WI38 (cell line): ENCODE results near the gene MPRIP.

Source experiments
- H3K4me3 ChIP-seq: 2 replicates; pipeline ENCODE4 v1.5.1; 2011; ENCODE audit warnings: low read depth, mild to moderate bottlenecking, control low read depth, low read length
- TF ChIP-seq, protein P1 (sequence below): IDR thresholded peaks from 2 replicates; pipeline ENCODE4 v1.5.1; 2012; ENCODE audit warnings: low read depth, mild to moderate bottlenecking, control low read depth, low read length

MPRIP gene

DNA sequence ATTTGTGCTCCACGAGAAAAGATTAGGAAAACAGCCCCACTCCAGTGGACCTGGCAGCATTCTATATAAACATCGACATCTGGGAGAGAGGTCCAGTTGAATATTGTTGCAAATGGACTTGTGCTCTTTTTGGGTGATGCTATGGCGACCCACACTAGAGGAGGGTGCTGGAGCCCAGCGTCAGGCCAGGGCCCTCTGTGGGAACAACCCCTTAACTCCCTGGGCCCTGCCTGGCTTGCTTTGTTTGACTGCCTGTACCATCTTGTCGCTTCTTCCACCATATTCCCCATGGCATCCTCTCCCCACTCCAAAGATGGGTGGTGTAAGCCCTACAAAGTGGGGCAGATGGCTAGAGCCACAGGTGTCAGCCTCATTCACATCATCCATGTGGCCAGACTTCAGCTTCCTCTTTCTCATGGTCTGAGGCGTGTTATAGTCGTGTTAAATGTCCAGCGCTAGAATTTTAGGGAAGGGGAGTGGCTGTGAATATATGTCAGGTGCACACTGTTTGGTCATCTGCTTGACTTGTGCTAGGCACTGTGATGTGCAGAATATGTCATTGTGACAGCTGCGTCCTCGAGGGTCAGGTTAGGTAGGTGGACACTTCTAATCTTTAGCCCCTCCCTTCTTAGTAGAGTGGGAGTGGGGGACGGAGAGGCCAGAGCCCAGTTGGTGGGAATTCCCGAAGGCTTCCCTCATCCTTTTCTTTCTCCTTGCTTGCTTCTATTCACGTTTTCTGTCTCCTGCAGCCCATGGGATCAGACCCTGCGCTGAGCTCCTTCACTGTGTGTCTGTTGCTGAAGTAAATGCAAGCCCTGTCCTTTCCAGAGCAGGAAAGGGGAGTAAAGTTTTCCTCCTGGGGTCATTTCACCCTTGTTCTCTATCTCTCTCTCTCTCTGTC lies 49.8 kb downstream of the MPRIP start:
- H3K4me3 ChIP-seq: no peak overlapping the region
- TF ChIP-seq, protein P1, sequence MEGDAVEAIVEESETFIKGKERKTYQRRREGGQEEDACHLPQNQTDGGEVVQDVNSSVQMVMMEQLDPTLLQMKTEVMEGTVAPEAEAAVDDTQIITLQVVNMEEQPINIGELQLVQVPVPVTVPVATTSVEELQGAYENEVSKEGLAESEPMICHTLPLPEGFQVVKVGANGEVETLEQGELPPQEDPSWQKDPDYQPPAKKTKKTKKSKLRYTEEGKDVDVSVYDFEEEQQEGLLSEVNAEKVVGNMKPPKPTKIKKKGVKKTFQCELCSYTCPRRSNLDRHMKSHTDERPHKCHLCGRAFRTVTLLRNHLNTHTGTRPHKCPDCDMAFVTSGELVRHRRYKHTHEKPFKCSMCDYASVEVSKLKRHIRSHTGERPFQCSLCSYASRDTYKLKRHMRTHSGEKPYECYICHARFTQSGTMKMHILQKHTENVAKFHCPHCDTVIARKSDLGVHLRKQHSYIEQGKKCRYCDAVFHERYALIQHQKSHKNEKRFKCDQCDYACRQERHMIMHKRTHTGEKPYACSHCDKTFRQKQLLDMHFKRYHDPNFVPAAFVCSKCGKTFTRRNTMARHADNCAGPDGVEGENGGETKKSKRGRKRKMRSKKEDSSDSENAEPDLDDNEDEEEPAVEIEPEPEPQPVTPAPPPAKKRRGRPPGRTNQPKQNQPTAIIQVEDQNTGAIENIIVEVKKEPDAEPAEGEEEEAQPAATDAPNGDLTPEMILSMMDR: no peak

DNA sequence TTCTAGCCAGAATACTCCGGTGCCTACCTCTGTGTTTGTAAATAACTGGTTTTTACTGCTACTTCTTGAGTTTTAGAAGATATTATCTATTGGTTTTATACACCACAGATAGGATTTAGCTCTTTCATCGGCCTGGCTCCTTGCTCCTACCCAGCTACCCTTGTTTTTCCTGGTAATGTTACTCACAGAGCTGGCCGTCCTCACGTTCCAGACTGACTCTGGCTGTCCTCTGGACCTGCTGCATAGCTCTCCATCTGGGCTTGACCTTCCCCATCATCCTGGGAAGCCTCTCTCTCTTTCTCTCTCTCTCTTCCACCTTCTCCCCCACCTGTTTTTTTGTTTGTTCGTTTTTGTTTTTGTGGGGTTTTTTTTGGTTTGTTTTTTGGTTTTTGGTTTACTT lies 51.5 kb downstream of the MPRIP start:
- TF ChIP-seq, protein P1: no peak
- H3K4me3 ChIP-seq: no peak overlapping the region

DNA sequence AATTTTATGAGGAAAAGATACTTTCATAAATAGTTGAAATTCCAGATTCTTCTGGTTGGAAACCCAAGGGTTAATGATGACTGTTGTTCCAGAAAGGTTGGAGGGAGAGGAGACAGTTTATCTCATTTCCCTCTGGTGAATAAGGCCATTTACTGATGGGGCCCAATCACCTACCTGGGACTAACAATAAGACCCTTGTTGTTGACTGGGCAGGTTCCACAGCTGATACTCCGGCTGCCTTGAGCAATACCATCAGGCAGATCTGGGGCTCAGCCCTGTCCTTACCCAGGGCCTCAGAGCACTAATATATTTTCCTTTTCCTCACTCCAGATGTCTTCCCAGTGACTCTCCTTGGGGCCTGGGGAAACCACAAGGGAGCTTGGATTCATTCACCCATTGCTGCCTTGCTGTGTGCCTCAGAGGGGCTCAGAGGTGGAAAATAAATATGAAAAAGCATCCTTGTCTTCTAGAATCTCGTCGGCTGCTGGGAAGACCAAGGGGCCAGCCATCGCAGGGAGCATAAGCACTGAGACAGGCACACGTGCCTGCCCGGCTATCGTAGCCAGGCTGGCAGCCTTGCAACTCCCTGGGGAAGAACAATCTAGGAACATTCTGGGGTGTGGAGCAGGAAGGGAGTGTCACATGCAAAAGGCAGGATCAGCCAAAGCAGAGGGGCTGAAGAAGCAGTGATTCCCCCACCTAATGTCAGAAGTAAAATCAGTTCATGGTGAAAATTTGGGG lies 54.4 kb downstream of the MPRIP start:
- H3K4me3 ChIP-seq: no peak overlapping the region
- TF ChIP-seq, protein P1: no peak

DNA sequence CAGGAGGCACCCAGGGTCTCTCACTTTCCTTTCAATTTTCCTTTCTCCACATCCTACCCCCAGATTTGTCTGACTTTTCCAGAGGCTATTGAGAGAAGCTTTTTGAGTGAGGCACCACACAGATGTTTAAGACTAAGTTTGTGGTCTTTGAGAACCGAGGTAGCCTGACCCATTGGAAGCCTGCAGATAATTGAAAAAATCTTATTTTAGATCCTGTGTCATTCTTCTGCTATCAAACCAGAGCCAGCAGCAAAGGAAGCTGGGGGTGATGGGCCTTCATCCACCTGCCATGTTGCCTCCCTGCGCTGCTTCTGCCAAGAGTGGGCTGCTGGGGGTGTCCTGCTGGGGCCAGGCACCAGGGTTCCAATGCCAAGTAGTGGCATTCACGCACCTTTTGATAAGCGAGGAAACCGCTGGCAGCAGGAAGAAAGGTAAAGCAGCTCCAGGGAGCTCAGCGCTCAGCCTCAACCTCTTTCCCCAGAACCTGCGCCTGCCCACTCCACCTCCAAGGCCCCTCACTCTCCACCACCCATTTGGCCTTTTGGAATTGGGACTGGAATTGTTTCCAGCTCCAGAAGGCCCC lies 55.6 kb downstream of the MPRIP start:
- H3K4me3 ChIP-seq: no peak overlapping the region
- TF ChIP-seq, protein P1: no peak

DNA sequence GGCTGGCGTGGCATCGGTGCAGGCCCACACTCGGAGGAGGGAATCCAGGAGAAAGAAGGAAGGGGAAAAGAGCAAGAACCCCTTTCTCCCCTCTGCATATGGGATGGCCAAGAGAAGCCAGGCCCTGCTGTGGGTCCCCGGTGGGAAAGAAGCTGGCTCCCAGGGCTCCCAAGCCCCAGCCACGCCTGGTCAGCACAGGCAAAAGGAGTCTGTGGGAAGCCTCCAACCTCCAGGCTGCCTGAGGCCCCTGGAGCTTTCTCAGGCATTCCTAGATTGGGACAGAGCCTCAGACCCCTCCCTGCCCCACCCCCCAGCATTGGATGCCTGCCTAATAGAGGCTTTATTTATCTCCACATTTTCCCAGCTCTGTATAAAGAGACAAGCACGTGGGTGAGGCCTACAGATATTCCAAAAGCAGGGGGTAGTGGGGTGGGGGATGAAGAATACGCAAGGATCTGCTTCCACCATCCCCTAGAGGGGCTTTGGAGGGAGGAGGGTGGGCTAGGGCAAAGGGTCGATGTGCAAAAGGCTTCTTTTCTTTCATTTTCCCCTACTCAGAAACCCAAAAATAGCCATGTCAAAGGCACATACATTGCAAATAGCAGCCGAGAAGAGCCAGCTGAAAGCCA lies 56.4 kb downstream of the MPRIP start:
- TF ChIP-seq, protein P1: no peak
- H3K4me3 ChIP-seq: no peak overlapping the region

DNA sequence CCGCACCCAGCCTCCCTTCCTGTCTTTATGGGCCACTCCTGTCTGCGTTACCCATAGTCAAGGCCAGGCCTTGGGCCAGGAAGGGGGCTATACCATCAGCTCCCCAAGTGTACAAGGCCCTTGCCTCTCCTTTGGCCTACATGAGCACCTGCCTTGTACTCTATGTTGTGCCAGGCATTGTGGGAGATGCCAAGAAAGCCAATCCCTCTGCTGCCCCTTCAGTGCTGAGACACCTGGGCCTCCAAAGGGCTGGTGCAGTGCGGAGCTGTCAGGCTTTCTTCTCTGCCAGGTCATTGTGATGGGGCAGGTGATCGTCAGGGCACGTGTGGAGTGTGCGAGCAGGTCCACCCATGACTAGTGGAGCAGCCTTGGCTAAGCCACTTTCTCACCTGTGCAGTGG lies 59.9 kb downstream of the MPRIP start:
- no peak overlapping the region for H3K4me3 ChIP-seq
- TF ChIP-seq, protein P1: no peak
